NCI-H1436 (cell line): Measurements from ENCODE around the gene SSUH2.

Experiments
- DNase-seq: peaks from one replicate; lab custom pipeline; 2025; lab: John Stamatoyannopoulos, UW

SSUH2 gene

GRCh38 chr3:8579943-8580342, 64.7 kb downstream of the SSUH2 start:
- DNase-seq: no peak

GRCh38 chr3:8579096-8579495, 65.5 kb downstream of the SSUH2 start:
- no peak for DNase-seq

- DNase-seq: no peak
Observed at GRCh38 chr3:8578282-8578681, 66.3 kb downstream of the SSUH2 start.

GRCh38 chr3:8576841-8577571, 67.6 kb downstream of the SSUH2 start:
- DNase-seq: no peak

- DNase-seq: no peak
Observed at GRCh38 chr3:8576436-8576835, 68.2 kb downstream of the SSUH2 start.

GRCh38 chr3:8575364-8576104, 69.1 kb downstream of the SSUH2 start:
- no peak for DNase-seq

- DNase-seq: no peak
Observed at GRCh38 chr3:8574670-8575322, 69.8 kb downstream of the SSUH2 start.

GRCh38 chr3:8574040-8574669, 70.4 kb downstream of the SSUH2 start:
- DNase-seq: no peak

GRCh38 chr3:8573342-8573926, 71.2 kb downstream of the SSUH2 start:
- no peak for DNase-seq

GRCh38 chr3:8571256-8571655, 73.3 kb downstream of the SSUH2 start:
- no peak for DNase-seq
